Measurements from ENCODE around the gene HEATR5A.

DNA sequence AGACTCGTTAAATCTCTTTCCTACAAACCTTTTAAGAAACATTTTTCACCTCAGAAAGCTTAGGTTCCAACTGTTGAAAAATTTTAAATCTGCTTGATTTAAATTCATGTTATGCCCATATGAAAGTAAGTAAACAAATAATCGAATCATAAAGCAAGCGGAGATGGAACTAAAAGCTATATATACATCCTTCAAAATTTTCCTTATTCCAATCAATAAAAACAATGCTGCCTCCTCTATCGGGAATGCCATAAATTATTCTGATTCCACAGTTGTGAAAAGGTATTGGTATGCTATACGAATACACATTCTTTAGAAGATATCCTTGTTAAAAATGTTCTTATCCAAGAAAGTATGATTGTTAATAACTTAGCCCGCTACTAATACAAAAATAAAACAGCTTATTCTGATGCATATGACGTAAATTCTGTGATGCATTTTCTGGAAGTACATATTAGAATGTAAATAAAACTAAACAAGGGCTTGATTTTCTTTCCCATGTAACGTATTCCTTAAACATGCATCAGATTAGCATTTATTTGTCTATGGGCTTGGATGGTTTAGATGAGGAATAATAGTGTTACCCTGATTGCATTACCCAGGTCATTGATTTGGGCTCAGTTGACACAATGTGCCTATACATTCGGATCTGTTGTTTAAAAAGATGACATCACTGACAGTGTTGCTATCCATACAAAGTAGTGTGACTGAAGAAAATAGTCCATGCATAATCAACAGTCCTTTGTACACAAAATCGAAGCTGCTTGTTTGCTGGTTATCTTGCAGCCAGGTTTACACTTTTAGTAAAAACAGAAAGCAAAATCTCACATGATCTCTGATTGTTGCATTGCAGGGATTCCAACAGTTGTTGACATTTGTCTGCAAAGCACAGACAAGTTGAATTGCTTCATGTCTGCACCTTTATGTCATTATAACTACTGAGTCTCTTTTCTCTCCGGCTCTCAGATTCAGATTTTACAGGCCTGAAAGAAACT, 37.6 kb upstream of the HEATR5A start:
- no peak for TF ChIP-seq POLR2A (IDR thresholded peaks at IDR 0.05)
- TF ChIP-seq, protein P1, sequence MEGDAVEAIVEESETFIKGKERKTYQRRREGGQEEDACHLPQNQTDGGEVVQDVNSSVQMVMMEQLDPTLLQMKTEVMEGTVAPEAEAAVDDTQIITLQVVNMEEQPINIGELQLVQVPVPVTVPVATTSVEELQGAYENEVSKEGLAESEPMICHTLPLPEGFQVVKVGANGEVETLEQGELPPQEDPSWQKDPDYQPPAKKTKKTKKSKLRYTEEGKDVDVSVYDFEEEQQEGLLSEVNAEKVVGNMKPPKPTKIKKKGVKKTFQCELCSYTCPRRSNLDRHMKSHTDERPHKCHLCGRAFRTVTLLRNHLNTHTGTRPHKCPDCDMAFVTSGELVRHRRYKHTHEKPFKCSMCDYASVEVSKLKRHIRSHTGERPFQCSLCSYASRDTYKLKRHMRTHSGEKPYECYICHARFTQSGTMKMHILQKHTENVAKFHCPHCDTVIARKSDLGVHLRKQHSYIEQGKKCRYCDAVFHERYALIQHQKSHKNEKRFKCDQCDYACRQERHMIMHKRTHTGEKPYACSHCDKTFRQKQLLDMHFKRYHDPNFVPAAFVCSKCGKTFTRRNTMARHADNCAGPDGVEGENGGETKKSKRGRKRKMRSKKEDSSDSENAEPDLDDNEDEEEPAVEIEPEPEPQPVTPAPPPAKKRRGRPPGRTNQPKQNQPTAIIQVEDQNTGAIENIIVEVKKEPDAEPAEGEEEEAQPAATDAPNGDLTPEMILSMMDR (IDR thresholded peaks at IDR 0.05) = peak in 1 of 5 experiments; percentile 5

Data from tibial nerve (tissue), 3 donors.